HEK293 (cell line): ENCODE results near the gene TBX4.

ENCODE experiments used
- CTCF ChIP-seq: fragments of 450-650 bp; formaldehyde crosslinking; IDR thresholded peaks from 2 replicates; pipeline ENCODE4 v1.5.1; 2016; ENCODE audit warnings: missing biosample characterization, missing genetic modification characterization
- YY1 ChIP-seq: fragments of 450-650 bp; formaldehyde crosslinking; IDR thresholded peaks from 2 replicates; pipeline ENCODE4 v1.5.1; 2018; ENCODE audit warnings: missing biosample characterization, missing genetic modification characterization
- ZIC2 ChIP-seq: fragments of 450-650 bp; formaldehyde crosslinking; IDR thresholded peaks from 2 replicates; pipeline ENCODE4 v1.5.1; 2016; ENCODE audit warnings: missing biosample characterization, missing genetic modification characterization
- ZNF24 ChIP-seq: fragments of 450-650 bp; formaldehyde crosslinking; IDR thresholded peaks from 2 replicates; pipeline ENCODE4 v1.5.1; 2016; ENCODE audit warnings: missing biosample characterization, missing genetic modification characterization
- TF ChIP-seq, protein P1 (sequence below): fragments of 450-650 bp; formaldehyde crosslinking; IDR thresholded peaks from 2 replicates; pipeline ENCODE4 v1.5.1; 2016; ENCODE audit warnings: missing biosample characterization, missing genetic modification characterization, low read depth

- 0 out of 2 replicates have a peak, but pooled peaks have one; percentile 11 for TF ChIP-seq CTCF (tag by site-specific recombination)
- TF ChIP-seq YY1 (tag by site-specific recombination): no peak
- TF ChIP-seq, protein P1, sequence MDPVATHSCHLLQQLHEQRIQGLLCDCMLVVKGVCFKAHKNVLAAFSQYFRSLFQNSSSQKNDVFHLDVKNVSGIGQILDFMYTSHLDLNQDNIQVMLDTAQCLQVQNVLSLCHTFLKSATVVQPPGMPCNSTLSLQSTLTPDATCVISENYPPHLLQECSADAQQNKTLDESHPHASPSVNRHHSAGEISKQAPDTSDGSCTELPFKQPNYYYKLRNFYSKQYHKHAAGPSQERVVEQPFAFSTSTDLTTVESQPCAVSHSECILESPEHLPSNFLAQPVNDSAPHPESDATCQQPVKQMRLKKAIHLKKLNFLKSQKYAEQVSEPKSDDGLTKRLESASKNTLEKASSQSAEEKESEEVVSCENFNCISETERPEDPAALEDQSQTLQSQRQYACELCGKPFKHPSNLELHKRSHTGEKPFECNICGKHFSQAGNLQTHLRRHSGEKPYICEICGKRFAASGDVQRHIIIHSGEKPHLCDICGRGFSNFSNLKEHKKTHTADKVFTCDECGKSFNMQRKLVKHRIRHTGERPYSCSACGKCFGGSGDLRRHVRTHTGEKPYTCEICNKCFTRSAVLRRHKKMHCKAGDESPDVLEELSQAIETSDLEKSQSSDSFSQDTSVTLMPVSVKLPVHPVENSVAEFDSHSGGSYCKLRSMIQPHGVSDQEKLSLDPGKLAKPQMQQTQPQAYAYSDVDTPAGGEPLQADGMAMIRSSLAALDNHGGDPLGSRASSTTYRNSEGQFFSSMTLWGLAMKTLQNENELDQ: no peak
- no peak for TF ChIP-seq ZNF24 (tag by site-specific recombination)
- no peak for TF ChIP-seq ZIC2
Measured at GRCh38 chr17:61470530-61471136, 18.4 kb downstream of the TBX4 start.
